Right atrium auricular region (tissue), 2 donors: Measurements from ENCODE around the gene EWSR1. TPM values are rescaled to one million over a fixed set of nuclear protein-coding genes. Genes with fewer than 3 reads are reported as not detected.

Experiments
- DNase-seq: peaks from one replicate; pipeline ENCODE4 v3.0.0-alpha.2; 2019; ENCODE audit warnings: low spot score
- H3K27ac ChIP-seq, 2 donors: fragments of 200-600 bp; sonication (generic); 1 replicate in 1 of 2; 2 replicates in 1 of 2; pipeline ENCODE4 v1.5.1; 2016 to 2019
- H3K27me3 ChIP-seq, 2 donors: fragments of 200-600 bp; sonication (generic); one replicate each; pipeline versions ENCODE4 v1.5.1 to v1.6.0; 2017 to 2019
- H3K36me3 ChIP-seq: fragments of 200-600 bp; sonication (generic); one replicate; pipeline ENCODE4 v1.5.1; 2016
- H3K4me1 ChIP-seq, 2 donors: fragments of 200-600 bp; sonication (generic); one replicate each; pipeline versions ENCODE4 v1.5.1 to v1.6.0; 2017 to 2019
- H3K4me3 ChIP-seq, 2 donors: fragments of 200-600 bp; sonication (generic); 1 replicate in 1 of 2; 2 replicates in 1 of 2; pipeline ENCODE4 v1.5.1; 2017 to 2019; ENCODE audit warnings: mild to moderate bottlenecking in 1 of 2, moderate library complexity in 1 of 2
- H3K9me3 ChIP-seq, 2 donors: fragments of 200-600 bp; sonication (generic); one replicate each; pipeline ENCODE4 v1.5.1; 2019
- CTCF ChIP-seq, 2 donors: fragments of 200-600 bp; sonication (generic); IDR thresholded peaks; one replicate each; pipeline ENCODE4 v1.5.1; 2019; ENCODE audit warnings: antibody characterized with exemption in 2 of 2
- total RNA-seq, 2 donors: library from RNA; depleted of rRNA; stranded (reverse); fragments of >200 nt; gene quantifications; one replicate each; pipeline ENCODE4 v1.1.0, GENCODE V29; 2016

Gene EWSR1
- total RNA-seq, 2 donors from 2014 or later, result 153 to 179 TPM

GRCh38 chr22:29256606-29257325 lies 11.3 kb upstream of the EWSR1 start:
- H3K27ac ChIP-seq, result no peak overlapping the region
- peaks cover 18% of the 10 kb centered on the region for H3K36me3 ChIP-seq
- TF ChIP-seq CTCF (IDR thresholded peaks at IDR 0.05), result no peak
- no peak overlapping the region for H3K4me3 ChIP-seq
- H3K27me3 ChIP-seq, result no peaks in the 10 kb centered on the region
- peak; percentile 18 for DNase-seq
- no peaks in the 10 kb centered on the region for H3K4me1 ChIP-seq
- no peaks in the 10 kb centered on the region for H3K9me3 ChIP-seq

GRCh38 chr22:29257751-29258181 lies 10.3 kb upstream of the EWSR1 start:
- no peaks in the 10 kb centered on the region for H3K4me1 ChIP-seq
- no peak for TF ChIP-seq CTCF (IDR thresholded peaks at IDR 0.05)
- H3K27me3 ChIP-seq, result no peaks in the 10 kb centered on the region
- H3K27ac ChIP-seq, result no peak overlapping the region
- DNase-seq, result peak; percentile 52
- H3K4me3 ChIP-seq, result no peak overlapping the region
- peaks cover 18% of the 10 kb centered on the region for H3K36me3 ChIP-seq
- H3K9me3 ChIP-seq, result no peaks in the 10 kb centered on the region

GRCh38 chr22:29258407-29259252 lies 9.4 kb upstream of the EWSR1 start:
- TF ChIP-seq CTCF (IDR thresholded peaks at IDR 0.05), result no peak
- H3K4me3 ChIP-seq, result no peak overlapping the region
- peaks cover 21% of the 10 kb centered on the region for H3K36me3 ChIP-seq
- DNase-seq, result peak; percentile 44
- H3K27ac ChIP-seq, result no peak overlapping the region
- no peaks in the 10 kb centered on the region for H3K9me3 ChIP-seq
- H3K4me1 ChIP-seq, result no peaks in the 10 kb centered on the region
- H3K27me3 ChIP-seq, result no peaks in the 10 kb centered on the region

GRCh38 chr22:29259253-29259899 lies 8.7 kb upstream of the EWSR1 start:
- peak; percentile 23 for DNase-seq
- Histone ChIP-seq H3K27ac (no peak overlapping the region), H3K27me3 (no peaks in the 10 kb centered on the region), H3K4me1 (no peaks in the 10 kb centered on the region), H3K9me3 (no peaks in the 10 kb centered on the region), H3K4me3 (no peak overlapping the region), H3K36me3 (peaks cover 28% of the 10 kb centered on the region)
- TF ChIP-seq CTCF (IDR thresholded peaks at IDR 0.05), result no peak

GRCh38 chr22:29260031-29260560 lies 8.0 kb upstream of the EWSR1 start:
- H3K4me3 ChIP-seq, result no peak overlapping the region
- TF ChIP-seq CTCF (IDR thresholded peaks at IDR 0.05), result no peak
- H3K4me1 ChIP-seq, result no peaks in the 10 kb centered on the region
- H3K36me3 ChIP-seq, result peaks cover 34% of the 10 kb centered on the region
- H3K27ac ChIP-seq, result no peak overlapping the region
- DNase-seq, result peak; percentile 26
- H3K27me3 ChIP-seq, result no peaks in the 10 kb centered on the region
- H3K9me3 ChIP-seq, result no peaks in the 10 kb centered on the region
